ENCODE data around the gene METRNL.

The METRNL gene

GRCh38 chr17:83095016-83095415, 15.6 kb downstream of the METRNL start:
- no peak overlapping the region for H3K27ac ChIP-seq (ENCODE audit: low read depth, low read length)

DNA sequence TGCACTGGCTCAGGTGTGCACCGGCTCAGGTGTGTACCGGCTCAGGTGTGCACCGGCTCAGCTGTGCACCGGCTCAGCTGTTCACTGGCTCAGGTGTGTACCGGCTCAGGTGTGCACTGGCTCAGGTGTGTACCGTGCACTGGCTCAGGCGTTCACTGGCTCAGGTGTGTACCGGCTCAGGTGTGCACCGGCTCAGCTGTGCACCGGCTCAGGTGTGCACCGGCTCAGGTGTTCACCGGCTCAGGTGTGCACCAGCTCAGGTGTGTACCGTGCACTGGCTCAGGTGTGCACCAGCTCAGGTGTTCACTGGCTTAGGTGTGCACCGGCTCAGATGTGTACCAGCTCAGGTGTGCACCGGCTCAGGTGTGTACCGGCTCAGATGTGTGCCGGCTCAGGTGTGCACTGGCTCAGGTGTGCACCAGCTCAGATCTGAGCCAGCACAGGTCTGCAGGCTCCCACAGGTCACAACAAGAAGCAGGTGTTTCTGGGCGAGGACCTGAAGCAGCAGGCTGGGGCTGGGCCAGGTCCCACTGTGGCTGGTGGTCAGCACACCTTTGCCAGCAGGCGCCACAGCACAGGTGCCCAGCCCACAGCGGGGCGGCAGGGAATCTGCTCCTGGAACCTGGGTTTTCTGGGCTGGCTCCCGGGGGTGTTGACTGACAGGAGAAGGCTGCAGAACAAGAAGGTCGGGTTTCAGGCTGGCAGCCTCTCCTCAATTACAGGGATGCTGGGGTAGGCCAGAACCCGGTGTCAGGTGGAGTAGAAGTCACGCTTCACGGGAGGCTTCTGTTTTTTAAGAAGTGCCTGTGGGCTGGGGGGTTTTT, 17.2 kb downstream of the METRNL start:
- Histone ChIP-seq H3K4me1 (ENCODE audit: control insufficient read depth, insufficient read depth, low read length, unreplicated experiment) (peaks cover 25% of the 10 kb centered on the region), H3K36me3 (ENCODE audit: insufficient read depth, low read length) (peaks cover 13% of the 10 kb centered on the region; the same call in 1 of the 2 replicates), H2AFZ (ENCODE audit: low read length, unreplicated experiment) (no peak overlapping the region), H3K4me3 (ENCODE audit: low read depth, low read length) (no peak overlapping the region), H3K27ac (ENCODE audit: low read depth, low read length) (no peak overlapping the region), H3K79me2 (ENCODE audit: control insufficient read depth, insufficient read depth, low read length, unreplicated experiment) (peaks cover 2% of the 10 kb centered on the region), H3K27me3 (ENCODE audit: insufficient read depth, low read length) (no peaks in the 10 kb centered on the region)

More at GRCh38 chr17:83095016-83095415, 15.6 kb downstream of the METRNL start:
- H3K27me3 ChIP-seq (ENCODE audit: insufficient read depth, low read length), result no peaks in the 10 kb centered on the region
- H3K4me3 ChIP-seq (ENCODE audit: low read depth, low read length), result no peak overlapping the region
- H3K36me3 ChIP-seq (ENCODE audit: insufficient read depth, low read length), result peaks cover 13% of the 10 kb centered on the region; the same call in 1 of the 2 replicates
- peaks cover 22% of the 10 kb centered on the region for H3K4me1 ChIP-seq (ENCODE audit: control insufficient read depth, insufficient read depth, low read length, unreplicated experiment)
- no peak overlapping the region for H2AFZ ChIP-seq (ENCODE audit: low read length, unreplicated experiment)
- H3K79me2 ChIP-seq (ENCODE audit: control insufficient read depth, insufficient read depth, low read length, unreplicated experiment), result peaks cover 13% of the 10 kb centered on the region

DNA sequence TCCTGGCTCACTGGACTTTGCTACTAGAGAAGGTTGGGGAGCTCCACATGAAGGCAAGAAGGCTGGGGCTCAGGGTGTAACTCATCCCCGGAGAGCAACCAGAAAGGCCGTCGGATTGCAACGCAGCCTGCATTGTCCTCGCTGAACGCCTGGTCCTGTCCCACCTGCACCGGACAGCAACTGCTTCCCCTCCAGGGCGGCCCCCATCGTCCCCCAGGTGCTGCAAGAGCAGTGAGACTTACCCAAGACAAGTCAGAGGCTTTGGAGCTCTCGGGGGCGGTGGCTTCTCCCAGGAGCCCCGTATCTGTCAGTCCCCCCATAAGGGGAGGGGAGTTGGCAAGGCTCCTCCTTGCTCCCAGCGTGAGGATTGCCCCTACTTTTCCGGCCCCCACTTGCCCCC, 18.4 kb downstream of the METRNL start:
- Histone ChIP-seq H3K4me1 (ENCODE audit: control insufficient read depth, insufficient read depth, low read length, unreplicated experiment) (peaks cover 25% of the 10 kb centered on the region), H3K27me3 (ENCODE audit: insufficient read depth, low read length) (no peaks in the 10 kb centered on the region), H3K36me3 (ENCODE audit: insufficient read depth, low read length) (peaks cover 13% of the 10 kb centered on the region; the same call in 1 of the 2 replicates), H3K27ac (ENCODE audit: low read depth, low read length) (no peak overlapping the region), H2AFZ (ENCODE audit: low read length, unreplicated experiment) (no peak overlapping the region), H3K79me2 (ENCODE audit: control insufficient read depth, insufficient read depth, low read length, unreplicated experiment) (no peaks in the 10 kb centered on the region), H3K4me3 (ENCODE audit: low read depth, low read length) (no peak overlapping the region)

GRCh38 chr17:83098241-83099085, 19.1 kb downstream of the METRNL start:
- Histone ChIP-seq H3K27me3 (ENCODE audit: insufficient read depth, low read length) (no peaks in the 10 kb centered on the region), H3K4me3 (ENCODE audit: low read depth, low read length) (no peak overlapping the region), H3K36me3 (ENCODE audit: insufficient read depth, low read length) (peaks cover 13% of the 10 kb centered on the region; the same call in 1 of the 2 replicates), H2AFZ (ENCODE audit: low read length, unreplicated experiment) (no peak overlapping the region), H3K27ac (ENCODE audit: low read depth, low read length) (no peak overlapping the region), H3K79me2 (ENCODE audit: control insufficient read depth, insufficient read depth, low read length, unreplicated experiment) (no peaks in the 10 kb centered on the region), H3K4me1 (ENCODE audit: control insufficient read depth, insufficient read depth, low read length, unreplicated experiment) (peaks cover 25% of the 10 kb centered on the region)

DNA sequence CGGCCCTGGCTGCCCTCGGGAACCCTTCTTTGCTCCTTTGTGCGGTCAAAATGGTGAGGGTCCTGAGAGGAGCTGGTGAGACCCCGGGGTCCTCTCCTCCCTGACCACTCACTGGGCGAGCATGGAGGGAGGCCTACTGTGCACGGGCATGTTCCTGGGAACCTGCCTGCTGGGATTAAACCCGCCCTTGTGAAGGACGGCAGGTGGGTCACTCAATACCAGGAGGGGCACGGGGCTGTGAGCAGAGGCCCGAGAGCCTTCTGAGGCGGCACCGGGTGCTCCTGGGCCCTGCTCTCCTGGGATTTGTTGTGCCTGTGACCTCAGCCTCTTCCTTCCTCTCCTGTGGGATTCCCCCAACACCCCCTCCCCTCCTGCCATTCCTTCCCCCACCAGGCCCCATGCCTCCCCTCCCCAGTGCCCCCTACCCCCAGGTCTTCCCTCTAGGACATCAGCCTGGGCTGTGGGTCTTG, 19.7 kb downstream of the METRNL start:
- no peaks in the 10 kb centered on the region for H3K79me2 ChIP-seq (ENCODE audit: control insufficient read depth, insufficient read depth, low read length, unreplicated experiment)
- H2AFZ ChIP-seq (ENCODE audit: low read length, unreplicated experiment), result no peak overlapping the region
- H3K27ac ChIP-seq (ENCODE audit: low read depth, low read length), result no peak overlapping the region
- H3K36me3 ChIP-seq (ENCODE audit: insufficient read depth, low read length), result peaks cover 13% of the 10 kb centered on the region; the same call in 1 of the 2 replicates
- no peaks in the 10 kb centered on the region for H3K27me3 ChIP-seq (ENCODE audit: insufficient read depth, low read length)
- no peak overlapping the region for H3K4me3 ChIP-seq (ENCODE audit: low read depth, low read length)
- peaks cover 25% of the 10 kb centered on the region for H3K4me1 ChIP-seq (ENCODE audit: control insufficient read depth, insufficient read depth, low read length, unreplicated experiment)

GRCh38 chr17:83099570-83100181, 20.3 kb downstream of the METRNL start:
- H3K27ac ChIP-seq (ENCODE audit: low read depth, low read length), result no peak overlapping the region
- no peak overlapping the region for H2AFZ ChIP-seq (ENCODE audit: low read length, unreplicated experiment)
- peak overlapping the region; percentile 4; the same call in 1 of the 2 replicates for H3K4me3 ChIP-seq (ENCODE audit: low read depth, low read length)
- H3K4me1 ChIP-seq (ENCODE audit: control insufficient read depth, insufficient read depth, low read length, unreplicated experiment), result peaks cover 25% of the 10 kb centered on the region
- peaks cover 12% of the 10 kb centered on the region; the same call in 1 of the 2 replicates for H3K36me3 ChIP-seq (ENCODE audit: insufficient read depth, low read length)
- H3K27me3 ChIP-seq (ENCODE audit: insufficient read depth, low read length), result no peaks in the 10 kb centered on the region
- H3K79me2 ChIP-seq (ENCODE audit: control insufficient read depth, insufficient read depth, low read length, unreplicated experiment), result no peaks in the 10 kb centered on the region

DNA sequence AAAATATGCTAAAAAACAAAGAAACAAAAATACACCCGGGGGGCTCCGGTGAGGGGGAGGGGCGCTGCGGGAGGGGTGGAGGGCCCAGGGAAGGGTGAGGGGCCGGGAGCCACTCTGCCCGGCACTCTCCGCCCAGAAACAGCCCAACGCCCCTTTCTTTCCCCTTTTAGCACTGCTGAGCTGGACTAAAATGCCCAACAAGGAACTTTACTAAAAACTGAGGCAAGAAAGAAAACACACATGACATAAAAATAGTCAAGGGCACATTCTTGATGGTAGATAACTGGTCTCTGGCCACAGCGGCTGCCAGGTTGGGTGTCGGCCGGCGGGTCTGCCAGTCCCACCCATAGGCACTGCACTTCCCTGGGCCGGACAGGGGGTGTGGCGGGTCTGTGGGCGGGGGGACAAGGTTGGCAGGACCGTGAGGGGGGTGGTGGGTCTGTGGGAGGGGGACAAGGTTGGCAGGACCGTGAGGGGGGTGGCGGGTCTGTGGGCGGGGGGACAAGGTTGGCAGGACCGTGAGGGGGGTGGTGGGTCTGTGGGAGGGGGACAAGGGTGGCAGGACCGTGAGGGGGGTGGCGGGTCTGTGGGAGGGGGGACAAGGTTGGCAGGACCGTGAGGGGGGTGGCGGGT, 20.9 kb downstream of the METRNL start:
- Histone ChIP-seq H3K4me1 (ENCODE audit: control insufficient read depth, insufficient read depth, low read length, unreplicated experiment) (peaks cover 25% of the 10 kb centered on the region), H3K79me2 (ENCODE audit: control insufficient read depth, insufficient read depth, low read length, unreplicated experiment) (no peaks in the 10 kb centered on the region), H3K27me3 (ENCODE audit: insufficient read depth, low read length) (no peaks in the 10 kb centered on the region), H3K4me3 (ENCODE audit: low read depth, low read length) (no peak overlapping the region), H2AFZ (ENCODE audit: low read length, unreplicated experiment) (no peak overlapping the region), H3K27ac (ENCODE audit: low read depth, low read length) (no peak overlapping the region), H3K36me3 (ENCODE audit: insufficient read depth, low read length) (peaks cover 6% of the 10 kb centered on the region; the same call in 1 of the 2 replicates)

- Histone ChIP-seq H3K79me2 (ENCODE audit: control insufficient read depth, insufficient read depth, low read length, unreplicated experiment) (no peaks in the 10 kb centered on the region), H3K27ac (ENCODE audit: low read depth, low read length) (no peak overlapping the region), H3K36me3 (ENCODE audit: insufficient read depth, low read length) (no peaks in the 10 kb centered on the region; the same call in 1 of the 2 replicates), H2AFZ (ENCODE audit: low read length, unreplicated experiment) (no peak overlapping the region), H3K4me1 (ENCODE audit: control insufficient read depth, insufficient read depth, low read length, unreplicated experiment) (peaks cover 25% of the 10 kb centered on the region), H3K4me3 (ENCODE audit: low read depth, low read length) (no peak overlapping the region), H3K27me3 (ENCODE audit: insufficient read depth, low read length) (no peaks in the 10 kb centered on the region)
Measured at GRCh38 chr17:83100853-83101391, 21.5 kb downstream of the METRNL start.

DNA sequence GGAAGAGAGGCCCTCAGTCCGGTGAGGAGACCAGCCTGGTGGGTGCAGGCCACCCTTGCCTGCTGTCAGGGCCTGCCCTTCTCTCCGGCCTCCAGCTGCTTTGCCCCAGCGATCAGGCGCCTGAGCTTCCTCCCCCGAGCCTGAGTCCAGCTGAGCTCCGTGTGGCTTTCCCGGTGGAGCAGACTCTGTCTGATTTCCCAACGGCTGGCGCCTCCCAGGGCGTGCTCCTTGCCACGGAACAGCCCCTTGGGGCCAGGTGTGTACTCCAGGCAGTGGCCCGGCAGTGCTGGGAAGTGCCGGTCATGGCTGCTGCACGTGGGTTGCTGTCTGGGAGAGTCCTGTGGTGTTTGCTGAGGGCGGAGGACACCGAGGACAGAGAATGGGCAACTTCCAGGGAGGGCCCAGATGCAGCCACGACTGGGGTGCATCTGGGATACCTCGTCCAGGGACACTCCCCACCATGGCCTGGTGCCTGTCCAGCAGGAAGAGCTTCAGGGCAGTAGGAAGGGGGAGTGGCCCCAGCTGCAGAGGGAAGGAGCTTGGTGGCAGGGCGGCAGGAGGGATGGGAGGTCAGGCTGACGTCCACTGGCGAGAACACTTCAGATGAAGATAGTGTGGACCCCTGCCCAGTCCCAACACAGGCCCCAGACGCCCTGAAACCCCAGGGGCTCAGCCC, 22.5 kb downstream of the METRNL start:
- Histone ChIP-seq H3K79me2 (ENCODE audit: control insufficient read depth, insufficient read depth, low read length, unreplicated experiment) (no peaks in the 10 kb centered on the region), H3K36me3 (ENCODE audit: insufficient read depth, low read length) (no peaks in the 10 kb centered on the region), H3K4me1 (ENCODE audit: control insufficient read depth, insufficient read depth, low read length, unreplicated experiment) (peaks cover 25% of the 10 kb centered on the region), H2AFZ (ENCODE audit: low read length, unreplicated experiment) (no peak overlapping the region), H3K27ac (ENCODE audit: low read depth, low read length) (no peak overlapping the region), H3K27me3 (ENCODE audit: insufficient read depth, low read length) (no peaks in the 10 kb centered on the region), H3K4me3 (ENCODE audit: low read depth, low read length) (no peak overlapping the region)
